Measurements from ENCODE around the gene ALG9.

DNA sequence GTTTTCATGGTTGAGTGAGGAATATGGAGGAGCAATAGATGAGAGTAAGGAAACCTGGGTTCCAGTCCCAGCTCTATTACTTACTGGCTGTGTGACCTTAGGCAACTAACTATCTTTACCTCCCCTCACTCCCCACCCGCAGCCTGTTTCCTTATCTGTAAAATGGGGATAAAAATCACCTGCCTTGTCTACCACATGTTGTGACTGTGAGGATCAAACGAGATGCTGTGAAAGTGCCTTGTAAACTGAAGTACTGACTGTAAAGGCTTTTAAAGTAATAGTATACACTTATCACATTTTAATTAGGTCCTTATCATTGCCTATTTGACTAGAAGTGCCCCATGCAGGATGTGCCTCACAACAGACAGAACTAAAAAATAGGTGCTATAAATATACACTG is 86.3 kb downstream of the ALG9 start:
- TF ChIP-seq, protein P1, sequence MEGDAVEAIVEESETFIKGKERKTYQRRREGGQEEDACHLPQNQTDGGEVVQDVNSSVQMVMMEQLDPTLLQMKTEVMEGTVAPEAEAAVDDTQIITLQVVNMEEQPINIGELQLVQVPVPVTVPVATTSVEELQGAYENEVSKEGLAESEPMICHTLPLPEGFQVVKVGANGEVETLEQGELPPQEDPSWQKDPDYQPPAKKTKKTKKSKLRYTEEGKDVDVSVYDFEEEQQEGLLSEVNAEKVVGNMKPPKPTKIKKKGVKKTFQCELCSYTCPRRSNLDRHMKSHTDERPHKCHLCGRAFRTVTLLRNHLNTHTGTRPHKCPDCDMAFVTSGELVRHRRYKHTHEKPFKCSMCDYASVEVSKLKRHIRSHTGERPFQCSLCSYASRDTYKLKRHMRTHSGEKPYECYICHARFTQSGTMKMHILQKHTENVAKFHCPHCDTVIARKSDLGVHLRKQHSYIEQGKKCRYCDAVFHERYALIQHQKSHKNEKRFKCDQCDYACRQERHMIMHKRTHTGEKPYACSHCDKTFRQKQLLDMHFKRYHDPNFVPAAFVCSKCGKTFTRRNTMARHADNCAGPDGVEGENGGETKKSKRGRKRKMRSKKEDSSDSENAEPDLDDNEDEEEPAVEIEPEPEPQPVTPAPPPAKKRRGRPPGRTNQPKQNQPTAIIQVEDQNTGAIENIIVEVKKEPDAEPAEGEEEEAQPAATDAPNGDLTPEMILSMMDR (IDR thresholded peaks at IDR 0.05; ENCODE audit: insufficient read depth, low read depth, low read length) = no peak
- TF ChIP-seq EZH2 (IDR thresholded peaks at IDR 0.05; ENCODE audit: insufficient read depth, low read length) = no peak
